ENCODE results near the gene CNIH4.
"Not testable (repeated sequence)": the region's sequence is repeated elsewhere in the genome, so short reads cannot be mapped to it uniquely, and the experiment has no call there.

CNIH4 gene

GRCh38 chr1:224356685-224357625 is at the start of gene CNIH4:
Gene CNIH4 (plus strand): TSS chr1:224356879. CDS start chr1:224356925, 46 bp downstream.
- peak within 1 kb of the TSS; percentile 91 for H3K4me3 ChIP-seq (ENCODE audit: low read depth, low read length)

DNA sequence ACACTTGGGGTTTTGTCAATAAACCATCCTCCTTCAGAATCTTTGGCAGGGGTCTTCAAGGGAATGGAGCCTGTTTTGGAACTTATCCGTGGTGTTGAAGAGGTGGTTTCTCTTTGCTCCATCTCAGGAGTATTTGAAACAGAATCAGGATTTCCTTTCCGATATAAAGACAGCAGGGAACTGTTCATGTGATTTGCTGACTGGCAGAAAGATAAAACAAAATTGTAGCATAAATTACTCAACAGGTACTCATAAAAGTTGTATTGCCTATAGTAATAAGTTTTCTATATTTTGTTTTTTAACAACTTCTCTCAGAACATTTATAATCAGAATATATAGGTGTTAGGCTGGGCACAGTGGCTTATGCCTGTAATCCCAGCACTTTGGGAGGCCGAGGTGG is 48.6 kb upstream of the CNIH4 start:
- no peak overlapping the region for H3K4me3 ChIP-seq (ENCODE audit: low read depth, low read length)

- not testable (repeated sequence) for H3K4me3 ChIP-seq (ENCODE audit: low read depth, low read length)
Measured at GRCh38 chr1:224311503-224311902, 45.2 kb upstream of the CNIH4 start.

DNA sequence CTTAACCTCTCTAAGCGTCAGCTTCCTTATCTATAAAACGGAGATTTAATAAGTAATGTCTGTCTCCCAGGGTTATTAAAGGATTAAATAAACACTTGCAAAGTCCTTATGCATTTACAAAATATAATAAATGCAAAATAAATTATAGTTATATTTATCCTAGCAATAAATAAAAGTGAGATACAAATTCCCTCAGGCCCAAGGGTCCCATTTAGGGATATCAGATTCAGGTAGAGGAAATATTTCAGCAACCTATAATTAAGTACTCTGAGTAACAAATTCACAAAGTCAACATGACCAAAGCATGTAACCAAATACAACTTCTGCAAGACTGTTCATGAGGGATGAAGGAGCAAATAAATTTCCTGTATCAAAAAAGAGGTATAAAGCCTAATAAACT is 44.7 kb upstream of the CNIH4 start:
- H3K4me3 ChIP-seq (ENCODE audit: low read depth, low read length), result no peak overlapping the region

- no peak overlapping the region for H3K4me3 ChIP-seq (ENCODE audit: low read depth, low read length)
Measured at GRCh38 chr1:224317383-224318045, 39.2 kb upstream of the CNIH4 start.

DNA sequence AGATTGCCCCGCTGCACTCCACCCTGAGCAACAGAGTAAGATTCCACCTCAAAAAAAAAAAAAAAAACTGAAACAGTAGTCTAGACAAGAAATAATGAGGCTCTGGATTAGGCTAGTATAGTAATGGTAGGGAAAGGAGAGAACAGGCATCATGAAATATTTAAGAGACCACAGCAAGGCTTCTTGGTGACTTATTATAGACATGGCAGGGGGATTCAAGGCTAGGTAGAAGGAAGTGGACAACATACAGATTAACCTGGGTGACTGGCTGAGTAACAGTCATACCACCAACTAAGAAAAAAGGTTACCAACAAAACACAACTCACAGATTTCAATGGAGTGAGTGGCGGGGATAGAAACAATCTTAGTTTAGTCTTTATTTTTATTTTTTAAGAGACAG is 35.0 kb upstream of the CNIH4 start:
- no peak overlapping the region for H3K4me3 ChIP-seq (ENCODE audit: low read depth, low read length)

- H3K4me3 ChIP-seq (ENCODE audit: low read depth, low read length), result no peak overlapping the region
Measured at GRCh38 chr1:224325959-224326358, 30.7 kb upstream of the CNIH4 start.

DNA sequence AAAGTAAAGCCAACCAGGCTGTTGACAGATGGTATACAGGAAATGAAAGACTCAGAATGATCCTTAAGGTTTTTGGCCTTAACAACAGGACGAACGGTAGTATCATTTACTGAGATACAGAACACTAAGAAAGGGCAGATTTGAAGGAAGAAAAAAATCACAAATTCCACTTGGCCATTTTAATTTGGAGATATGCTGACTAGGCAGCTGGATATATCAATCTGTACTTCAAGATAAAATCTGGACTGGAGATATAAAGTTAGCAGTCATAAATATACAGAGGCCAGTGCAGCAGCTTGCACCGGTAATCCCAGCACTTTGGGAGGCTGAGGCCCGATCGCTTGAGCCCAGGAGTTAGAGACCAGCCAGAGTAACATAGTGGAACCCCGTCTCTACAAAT is 28.0 kb upstream of the CNIH4 start:
- no peak overlapping the region for H3K4me3 ChIP-seq (ENCODE audit: low read depth, low read length)

DNA sequence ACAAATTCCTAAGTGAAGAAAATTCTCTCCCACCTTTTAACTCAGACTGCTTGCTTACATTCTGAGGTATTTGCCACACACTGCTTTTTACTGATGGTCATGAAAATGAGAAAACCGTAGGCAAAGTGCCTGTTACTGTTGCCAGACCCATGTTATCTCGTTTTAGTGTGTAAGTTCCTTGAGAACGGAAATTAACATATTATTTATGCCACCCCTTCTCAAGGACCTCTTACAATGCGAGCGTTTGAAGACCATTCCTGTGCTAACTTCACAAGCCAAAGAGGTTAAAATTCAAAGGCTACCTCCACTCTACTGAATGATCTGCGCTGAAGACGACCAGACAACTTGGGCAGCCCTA is 27.2 kb upstream of the CNIH4 start:
- H3K4me3 ChIP-seq (ENCODE audit: low read depth, low read length), result peak overlapping the region; percentile 98

GRCh38 chr1:224329842-224330753 is 26.6 kb upstream of the CNIH4 start, which contains the start of gene NVL:
Gene NVL (minus strand): TSS chr1:224330172. CDS start chr1:224330127, 45 bp downstream.
- H3K4me3 ChIP-seq (ENCODE audit: low read depth, low read length), result peak within 1 kb of the TSS; percentile 98

- no peak overlapping the region for H3K4me3 ChIP-seq (ENCODE audit: low read depth, low read length)
Measured at GRCh38 chr1:224331326-224331725, 25.4 kb upstream of the CNIH4 start.

DNA sequence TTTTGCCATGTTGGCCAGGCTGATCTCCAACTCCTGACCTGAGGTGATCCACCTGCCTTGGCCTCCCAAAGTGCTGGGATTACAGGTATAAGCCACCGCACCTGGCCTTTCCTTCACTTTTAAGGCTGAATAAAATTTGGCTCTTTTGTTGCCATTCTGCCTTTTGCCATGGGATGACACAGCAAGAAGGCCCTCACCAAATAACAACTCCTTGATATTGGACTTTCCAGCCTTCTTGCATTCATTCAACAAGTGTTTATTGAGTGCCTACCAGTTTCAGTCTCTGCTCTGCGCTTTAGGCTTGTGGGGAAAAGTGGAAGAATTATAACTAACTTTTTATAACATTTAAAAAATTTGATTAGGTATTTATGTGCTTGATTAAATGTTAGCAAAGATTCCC is 24.9 kb upstream of the CNIH4 start:
- H3K4me3 ChIP-seq (ENCODE audit: low read depth, low read length), result no peak overlapping the region

DNA sequence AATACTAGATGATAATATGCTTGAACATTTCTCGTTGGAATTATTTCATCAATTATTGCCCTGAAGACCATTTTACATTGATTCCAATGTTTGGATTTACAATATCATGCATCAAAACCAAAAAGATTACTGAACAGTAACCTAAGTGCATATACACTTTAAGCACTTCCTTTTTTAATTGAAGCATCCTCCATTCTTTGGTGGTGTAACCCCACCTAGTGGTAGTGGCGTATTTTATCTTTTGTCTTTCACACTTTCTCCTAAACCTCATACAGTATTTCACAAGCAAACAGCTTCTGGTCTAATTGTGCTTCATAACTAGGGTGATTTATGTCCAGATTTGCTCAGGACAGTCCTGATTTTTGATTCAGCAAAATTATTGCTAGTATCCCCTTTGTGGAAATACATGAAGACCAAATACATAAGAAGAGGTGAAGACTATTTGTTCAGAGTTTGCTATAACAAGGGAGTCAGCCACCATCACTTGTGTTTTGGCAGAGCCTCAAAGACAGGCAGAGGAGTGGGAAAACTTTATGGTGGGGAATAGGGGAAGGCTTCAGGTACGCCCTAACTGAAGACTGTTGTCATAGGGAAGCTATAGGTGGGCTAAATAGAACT is 23.3 kb upstream of the CNIH4 start:
- no peak overlapping the region for H3K4me3 ChIP-seq (ENCODE audit: low read depth, low read length)

GRCh38 chr1:224333939-224334786 is 22.5 kb upstream of the CNIH4 start:
- no peak overlapping the region for H3K4me3 ChIP-seq (ENCODE audit: low read depth, low read length)

DNA sequence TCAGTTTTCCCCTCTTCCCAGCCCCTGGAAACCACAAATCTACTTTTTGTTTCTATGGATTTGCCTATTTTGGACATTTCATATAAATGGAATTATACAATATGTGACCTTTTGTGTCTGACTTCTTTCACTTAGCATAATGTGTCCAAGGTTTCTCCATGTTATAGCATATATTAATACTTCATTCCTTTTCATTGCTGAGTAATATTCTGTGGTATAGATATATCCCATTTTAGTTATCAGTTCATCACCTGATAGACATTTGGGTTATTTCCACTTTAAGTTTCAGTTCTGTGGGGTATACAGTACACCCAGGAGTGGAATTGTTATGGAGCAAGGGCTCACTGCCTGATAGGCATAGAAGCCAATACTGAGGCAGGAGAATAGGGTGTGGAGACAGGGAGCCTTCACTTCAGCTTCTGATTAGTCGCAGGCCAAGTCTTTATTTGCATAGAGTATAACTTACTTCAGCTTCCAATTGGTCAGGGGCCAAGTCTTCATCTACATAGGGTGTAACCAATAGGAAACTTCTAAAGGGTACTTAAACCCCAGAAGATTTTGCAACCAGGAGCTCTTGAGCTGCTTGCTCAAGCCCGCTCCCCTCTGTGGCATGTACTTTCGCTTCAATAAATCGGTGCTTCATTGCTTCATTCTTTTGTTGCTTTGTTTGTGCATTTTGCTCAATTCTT is 18.4 kb upstream of the CNIH4 start:
- no peak overlapping the region for H3K4me3 ChIP-seq (ENCODE audit: low read depth, low read length)

DNA sequence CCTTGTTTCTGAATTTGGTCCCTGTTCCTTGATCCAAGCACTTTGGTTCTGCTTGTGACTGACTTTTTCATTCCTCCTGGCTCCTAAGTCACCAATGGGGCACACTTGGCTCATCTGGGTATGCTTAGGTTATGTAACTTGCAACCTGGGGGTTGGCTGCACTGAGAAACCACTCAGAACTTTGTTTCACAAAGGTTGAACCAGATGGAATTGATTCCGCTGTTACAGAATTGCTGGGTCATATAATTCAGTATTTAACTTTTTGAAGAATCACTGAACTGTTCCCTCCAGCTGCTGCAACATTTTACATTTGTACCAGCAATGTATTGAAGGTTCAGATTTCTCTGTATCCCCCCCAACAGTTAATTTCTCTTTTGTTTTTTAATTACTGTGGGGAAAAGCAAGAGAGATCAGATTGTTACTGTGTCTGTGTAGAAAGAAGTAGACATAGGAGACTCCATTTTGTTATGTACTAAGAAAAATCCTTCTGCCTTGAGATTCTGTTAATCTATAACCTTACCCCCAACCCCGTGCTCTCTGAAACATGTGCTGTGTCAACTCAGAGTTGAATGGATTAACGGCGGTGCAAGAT is 17.1 kb upstream of the CNIH4 start:
- no peak overlapping the region for H3K4me3 ChIP-seq (ENCODE audit: low read depth, low read length)

GRCh38 chr1:224340453-224341384 is 16.0 kb upstream of the CNIH4 start:
- peak overlapping the region; percentile 8 for H3K4me3 ChIP-seq (ENCODE audit: low read depth, low read length)

- H3K4me3 ChIP-seq (ENCODE audit: low read depth, low read length), result no peak overlapping the region
Measured at GRCh38 chr1:224343679-224344078, 13.0 kb upstream of the CNIH4 start.
